NCI-H1930 (cell line): ENCODE results near the gene AURKAIP1.
"Not testable (repeated sequence)": the region's sequence is repeated elsewhere in the genome, so short reads cannot be mapped to it uniquely, and the experiment has no call there.

Experiments
- DNase-seq, 2 experiments: peaks; one replicate each; lab custom pipeline; 2025; lab: John Stamatoyannopoulos, UW

Gene AURKAIP1

GRCh38 chr1:1374929-1375662, at the start of gene AURKAIP1:
Gene AURKAIP1, minus strand, starts transcription at chr1:1375207. Its CDS starts 451 bp downstream, at chr1:1374756.
- peak; percentile 99 to 100 for DNase-seq

GRCh38 chr1:1424707-1425106, 49.7 kb upstream of the AURKAIP1 start:
- no peak for DNase-seq

GRCh38 chr1:1423245-1423597, 48.2 kb upstream of the AURKAIP1 start:
- DNase-seq, result no peak

GRCh38 chr1:1422465-1423244, 47.6 kb upstream of the AURKAIP1 start:
- DNase-seq, result no peak

- no peak for DNase-seq
Observed at GRCh38 chr1:1421907-1422464, 47.0 kb upstream of the AURKAIP1 start.

- no peak for DNase-seq
Observed at GRCh38 chr1:1421147-1421906, 46.3 kb upstream of the AURKAIP1 start, which contains the start of gene ANKRD65. Gene ANKRD65, minus strand, starts transcription at chr1:1421276. Its CDS starts 271 bp downstream, at chr1:1421005.

GRCh38 chr1:1420654-1421141, 45.7 kb upstream of the AURKAIP1 start:
- no peak for DNase-seq

- DNase-seq, result no peak
Observed at GRCh38 chr1:1419813-1420653, 45.0 kb upstream of the AURKAIP1 start.

- no peak for DNase-seq
Observed at GRCh38 chr1:1419363-1419812, 44.4 kb upstream of the AURKAIP1 start.

GRCh38 chr1:1418464-1419362, 43.7 kb upstream of the AURKAIP1 start:
- DNase-seq, result no peak

- not testable (repeated sequence) for DNase-seq
Observed at GRCh38 chr1:1417825-1418463, 42.9 kb upstream of the AURKAIP1 start.

- DNase-seq, result not testable (repeated sequence)
Observed at GRCh38 chr1:1417396-1417795, 42.4 kb upstream of the AURKAIP1 start.

GRCh38 chr1:1415751-1416150, 40.7 kb upstream of the AURKAIP1 start:
- no peak for DNase-seq

GRCh38 chr1:1412311-1412902, 37.4 kb upstream of the AURKAIP1 start:
- not testable (repeated sequence) for DNase-seq

GRCh38 chr1:1411626-1412025, 36.6 kb upstream of the AURKAIP1 start:
- no peak for DNase-seq

GRCh38 chr1:1410238-1410637, 35.2 kb upstream of the AURKAIP1 start:
- not testable (repeated sequence) for DNase-seq

GRCh38 chr1:1407636-1408318, 32.8 kb upstream of the AURKAIP1 start:
- no peak for DNase-seq
